ENCODE results near the gene SFTA2. TPM values are rescaled to one million over a fixed set of nuclear protein-coding genes. Genes with fewer than 3 reads are reported as not detected.

SFTA2 gene
- polyA plus RNA-seq, 1 experiment: not detected

Small RNA genes lying within 50 kb of the gene (small RNA-seq; reads per million reads assigned to genes)
- not detected for gene RF00019 (ENCODE audit: insufficient read length, low read depth)

Other genes starting within 250 kb of the SFTA2 start
- gene PPP1R18, start 245.5 kb downstream of the SFTA2 start, polyA plus RNA-seq (2011; rRNA removed): 83.2 and 89.6 TPM in 2 replicates
- 14.6 and 17.4 TPM in 2 replicates for gene NRM, start 241.2 kb downstream of the SFTA2 start, polyA plus RNA-seq (2011; rRNA removed)
- 4.1 and 6.8 TPM in 2 replicates for gene MDC1, start 214.9 kb downstream of the SFTA2 start, polyA plus RNA-seq (2011; rRNA removed)
- gene TUBB, start 211.8 kb downstream of the SFTA2 start, polyA plus RNA-seq (2011; rRNA removed): 1,457 and 1,715 TPM in 2 replicates
- 155 and 156 TPM in 2 replicates for gene FLOT1, start 189.5 kb downstream of the SFTA2 start, polyA plus RNA-seq (2011; rRNA removed)
- gene IER3, start 187.6 kb downstream of the SFTA2 start, polyA plus RNA-seq (2011; rRNA removed): 85.2 and 98.7 TPM in 2 replicates
- gene DDR1, start 47.7 kb downstream of the SFTA2 start, polyA plus RNA-seq (2011; rRNA removed): 9.9 and 13.3 TPM in 2 replicates
- 31.9 and 33.0 TPM in 2 replicates for gene GTF2H4, start 24.0 kb downstream of the SFTA2 start, polyA plus RNA-seq (2011; rRNA removed)
- 10.3 and 12.2 TPM in 2 replicates for gene VARS2, start 17.9 kb downstream of the SFTA2 start, polyA plus RNA-seq (2011; rRNA removed)
- not detected in 2 replicates for gene MUCL3, start 8.8 kb upstream of the SFTA2 start, polyA plus RNA-seq (2011; rRNA removed)
- gene MUC21, start 51.5 kb upstream of the SFTA2 start, polyA plus RNA-seq (2011; rRNA removed): not detected in 2 replicates
- not detected in 2 replicates for gene MUC22, start 78.3 kb upstream of the SFTA2 start, polyA plus RNA-seq (2011; rRNA removed)
- gene C6orf15, start 180.4 kb upstream of the SFTA2 start, polyA plus RNA-seq (2011; rRNA removed): not detected in 2 replicates
- 0.94 and 1.6 TPM in 2 replicates for gene PSORS1C1, start 182.6 kb upstream of the SFTA2 start, polyA plus RNA-seq (2011; rRNA removed)
- gene CDSN, start 188.3 kb upstream of the SFTA2 start, polyA plus RNA-seq (2011; rRNA removed): not detected in 2 replicates
- gene PSORS1C2, start 206.9 kb upstream of the SFTA2 start, polyA plus RNA-seq (2011; rRNA removed): not detected in 2 replicates
- gene CCHCR1, start 225.6 kb upstream of the SFTA2 start, polyA plus RNA-seq (2011; rRNA removed): 10.4 TPM in 2 replicates
- 3.4 and 4.2 TPM in 2 replicates for gene TCF19, start 226.4 kb upstream of the SFTA2 start, polyA plus RNA-seq (2011; rRNA removed)
- not detected in 2 replicates for gene POU5F1, start 238.5 kb upstream of the SFTA2 start, polyA plus RNA-seq (2011; rRNA removed)